Stromal cell of bone marrow (primary cell): ENCODE measurements around the gene LOXL1.

Experiments
- DNase-seq: peaks from one replicate; pipeline ENCODE4 v3.0.0-alpha.2; 2012; ENCODE audit warnings: low read depth

LOXL1 gene

DNA sequence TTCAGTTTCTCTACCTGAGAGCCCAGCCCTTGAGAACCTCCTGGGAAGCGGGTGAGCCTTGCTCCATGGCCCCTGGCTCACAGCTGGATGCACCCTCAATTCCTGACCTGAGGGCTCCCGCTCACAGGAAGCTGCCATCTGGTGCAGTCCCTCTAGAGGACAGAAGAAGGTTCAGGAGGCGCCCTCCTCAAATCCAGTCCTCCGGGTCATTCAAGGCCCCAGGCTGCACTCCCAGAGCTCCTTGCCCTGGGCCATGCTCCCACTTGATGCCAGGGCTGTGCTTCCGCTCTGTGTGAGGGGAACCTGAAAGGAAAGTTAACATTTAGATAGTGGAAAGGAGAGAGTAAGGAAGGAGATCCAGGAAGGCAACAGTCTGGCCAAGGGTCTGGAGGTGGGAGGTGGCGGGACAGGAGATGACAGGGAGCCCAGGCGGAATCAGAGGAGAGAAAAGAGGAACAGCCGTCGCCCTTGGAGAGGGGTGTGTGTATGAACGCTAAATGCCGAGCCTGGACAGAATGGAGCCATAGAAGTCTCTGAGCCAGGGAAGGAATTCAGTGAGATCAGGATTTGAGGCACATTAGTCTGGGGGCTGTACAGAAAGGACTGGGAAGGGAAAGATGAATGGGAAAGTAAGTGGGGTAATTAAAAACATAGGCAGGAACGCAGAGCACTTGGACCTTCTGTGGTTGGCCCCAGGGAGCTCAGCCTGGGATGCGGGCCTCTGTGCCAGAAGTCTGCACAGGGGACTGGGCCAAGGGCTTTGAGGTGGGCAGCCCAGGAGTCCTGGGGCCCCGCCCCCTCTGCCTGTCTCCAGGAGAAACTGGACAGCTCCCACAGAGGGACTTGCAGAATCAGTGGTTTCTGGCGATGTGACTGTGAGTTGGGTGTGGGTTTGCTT lies 26.8 kb upstream of the LOXL1 start:
- no peak for DNase-seq

DNA sequence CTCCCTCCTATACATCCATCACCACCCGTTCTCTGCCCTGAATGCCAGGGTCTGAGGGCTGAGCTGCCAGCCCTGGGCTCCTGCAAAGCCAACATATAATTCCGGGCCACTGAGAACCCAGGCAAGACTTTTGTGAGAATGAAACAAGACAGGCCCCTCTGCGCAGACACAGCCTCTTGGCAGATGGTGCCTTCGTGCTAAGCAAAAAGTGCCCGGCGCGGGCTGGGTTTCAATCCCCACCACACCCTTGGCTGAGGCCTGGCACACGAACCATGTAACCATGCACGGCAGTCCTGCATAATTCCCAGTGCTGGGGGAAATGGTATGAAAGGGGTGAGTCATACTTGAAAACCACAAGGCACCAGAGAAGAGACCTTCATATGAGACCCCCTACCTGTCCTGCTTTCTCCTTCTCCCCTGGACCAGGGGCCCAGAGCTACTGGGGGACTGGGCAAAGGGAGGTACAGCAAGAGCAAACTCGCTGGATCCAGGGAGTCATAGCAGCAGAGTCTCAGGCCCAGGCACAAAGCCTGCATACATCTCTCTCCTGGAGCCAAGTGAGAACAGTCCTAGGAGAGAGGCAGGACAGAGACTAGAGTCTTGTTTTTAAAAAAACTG lies 26.1 kb upstream of the LOXL1 start:
- DNase-seq, result no peak

DNA sequence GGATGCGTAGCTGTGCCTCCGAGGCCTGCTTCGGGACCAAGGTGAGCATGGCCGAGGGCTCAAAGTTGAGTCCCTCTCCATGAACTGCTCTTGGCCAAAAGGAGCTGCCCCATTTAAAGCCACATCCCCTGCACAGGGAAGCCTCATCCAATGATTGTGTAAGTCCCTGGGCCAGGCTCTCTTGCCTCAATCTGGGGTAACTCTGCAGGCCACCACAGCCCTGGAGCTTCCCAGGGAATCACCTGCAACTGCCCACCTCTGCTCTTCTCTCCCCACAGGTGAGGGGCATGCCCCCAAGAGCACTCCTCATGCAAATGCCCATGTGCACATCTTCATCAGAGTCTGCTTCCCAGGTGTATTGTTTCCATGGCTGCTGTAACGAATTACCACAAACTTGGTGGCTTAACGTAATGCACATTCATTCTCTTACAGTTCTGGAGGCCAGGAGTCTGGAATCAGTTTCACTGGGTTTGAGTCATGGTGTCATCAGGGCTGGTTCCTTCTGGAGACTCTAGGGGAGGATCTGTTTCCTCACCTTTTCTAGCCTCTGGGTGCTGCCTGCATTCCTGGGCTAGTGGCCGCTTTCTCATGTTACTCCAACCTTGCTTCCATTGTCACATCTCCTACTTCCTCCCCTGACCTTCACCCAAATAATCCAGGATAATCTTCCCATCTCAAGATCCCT lies 25.0 kb upstream of the LOXL1 start:
- DNase-seq, result no peak

DNA sequence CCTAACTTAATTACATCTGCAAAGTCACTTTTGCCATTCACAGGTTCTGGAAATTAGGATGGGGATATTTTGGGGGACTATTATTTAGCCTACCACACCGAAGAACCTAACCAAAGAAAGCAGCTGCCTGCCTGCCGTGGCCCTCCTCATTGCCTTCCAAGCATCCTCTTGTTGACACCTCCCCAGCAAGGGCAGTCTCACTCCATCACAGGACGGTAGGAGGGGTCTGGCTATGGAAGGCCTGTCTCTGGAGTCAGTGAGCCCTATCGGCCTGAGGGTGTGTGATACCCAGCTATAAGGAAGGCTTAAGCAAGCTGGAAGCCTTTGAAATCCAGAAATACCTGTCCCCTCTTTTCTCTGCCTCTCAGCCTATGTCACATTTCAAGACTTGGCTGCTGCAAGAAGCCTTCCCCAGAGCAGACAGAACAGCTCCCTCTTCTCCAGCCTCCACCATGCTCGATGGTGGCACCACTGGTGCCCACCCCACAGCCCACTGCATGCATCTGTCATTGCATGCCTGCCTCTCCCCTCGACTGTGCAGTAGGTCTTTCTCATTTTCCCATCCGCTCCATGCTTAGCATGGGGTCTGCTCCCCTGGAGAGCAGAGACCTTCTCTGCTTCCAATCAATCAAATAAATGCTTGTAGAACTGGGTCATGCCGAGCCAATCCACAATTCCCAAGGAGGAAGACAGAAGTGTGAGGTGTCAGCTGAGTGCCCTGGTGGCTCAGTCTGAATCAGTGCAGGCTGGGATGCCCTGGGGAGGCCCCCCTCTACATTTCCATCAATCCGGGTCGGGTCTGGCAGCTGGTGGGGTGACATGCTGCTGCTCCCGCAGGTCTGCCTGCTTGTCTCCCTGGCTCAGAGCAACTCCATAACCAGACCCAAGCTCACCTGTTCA lies 23.9 kb upstream of the LOXL1 start:
- DNase-seq, result no peak

DNA sequence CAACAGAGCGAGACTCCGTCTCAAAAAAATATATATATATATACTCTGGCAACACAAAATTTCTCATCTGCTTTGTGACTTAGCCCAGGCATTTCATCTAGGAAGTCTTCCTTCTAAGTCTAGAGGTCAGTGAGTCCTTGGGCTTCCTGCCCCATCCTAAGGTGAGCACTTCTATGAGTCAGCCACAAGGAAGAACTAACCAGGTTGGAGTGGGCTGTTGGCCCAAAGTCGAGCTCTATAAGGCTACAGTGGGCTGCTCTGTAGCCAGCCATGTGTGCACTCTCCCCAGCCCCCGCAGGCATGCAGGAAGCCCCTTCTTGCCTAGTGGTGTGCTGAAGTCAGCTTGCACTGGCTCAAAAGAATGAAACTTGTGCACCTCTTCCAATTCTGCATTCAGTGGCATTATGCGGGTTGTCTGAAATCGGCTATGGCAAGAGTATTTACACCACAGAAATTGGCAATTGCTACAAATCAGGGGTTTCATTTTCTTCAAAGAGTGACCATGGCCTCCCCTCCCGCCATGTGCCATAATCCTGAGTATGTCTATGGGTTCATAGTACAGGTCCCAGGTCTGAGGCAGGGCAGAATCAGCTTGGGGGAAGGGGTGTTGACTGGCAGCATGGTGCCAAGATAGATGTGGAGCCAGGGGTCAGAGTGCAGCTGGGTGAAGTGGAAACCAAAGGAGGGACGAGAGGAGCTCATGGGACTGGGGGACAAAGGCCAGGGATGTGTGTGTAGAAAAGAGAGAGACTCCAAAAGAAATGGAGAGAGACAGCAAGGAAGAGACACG lies 22.0 kb upstream of the LOXL1 start:
- DNase-seq, result no peak

DNA sequence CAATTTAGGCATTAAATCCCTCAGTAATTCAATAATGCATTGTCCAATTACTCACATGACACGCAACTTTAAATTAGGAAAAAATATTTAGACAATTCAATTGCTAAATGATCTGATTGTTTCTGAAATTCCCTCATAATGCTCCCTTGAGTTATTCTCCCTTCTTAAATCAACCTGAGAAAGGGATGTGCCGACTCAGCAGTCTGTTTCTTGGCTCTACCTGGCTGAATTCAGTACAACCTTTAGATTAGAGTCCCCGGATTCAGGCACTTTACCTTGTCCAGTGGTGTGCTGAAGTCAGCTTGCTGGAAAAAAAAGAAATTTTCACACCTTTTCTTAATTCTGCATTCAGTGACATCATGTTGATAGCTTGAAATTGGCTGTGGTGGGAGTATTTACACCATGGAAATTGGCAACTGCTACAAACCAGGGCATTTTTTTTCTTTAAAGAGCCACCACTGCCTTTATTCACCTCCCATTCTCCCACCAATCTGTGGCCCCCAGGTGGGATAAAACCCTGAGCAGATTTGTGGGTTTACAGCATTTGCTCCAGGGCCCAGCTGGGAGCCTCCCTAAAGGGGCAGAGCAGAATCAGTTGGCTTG lies 20.9 kb upstream of the LOXL1 start:
- no peak for DNase-seq

DNA sequence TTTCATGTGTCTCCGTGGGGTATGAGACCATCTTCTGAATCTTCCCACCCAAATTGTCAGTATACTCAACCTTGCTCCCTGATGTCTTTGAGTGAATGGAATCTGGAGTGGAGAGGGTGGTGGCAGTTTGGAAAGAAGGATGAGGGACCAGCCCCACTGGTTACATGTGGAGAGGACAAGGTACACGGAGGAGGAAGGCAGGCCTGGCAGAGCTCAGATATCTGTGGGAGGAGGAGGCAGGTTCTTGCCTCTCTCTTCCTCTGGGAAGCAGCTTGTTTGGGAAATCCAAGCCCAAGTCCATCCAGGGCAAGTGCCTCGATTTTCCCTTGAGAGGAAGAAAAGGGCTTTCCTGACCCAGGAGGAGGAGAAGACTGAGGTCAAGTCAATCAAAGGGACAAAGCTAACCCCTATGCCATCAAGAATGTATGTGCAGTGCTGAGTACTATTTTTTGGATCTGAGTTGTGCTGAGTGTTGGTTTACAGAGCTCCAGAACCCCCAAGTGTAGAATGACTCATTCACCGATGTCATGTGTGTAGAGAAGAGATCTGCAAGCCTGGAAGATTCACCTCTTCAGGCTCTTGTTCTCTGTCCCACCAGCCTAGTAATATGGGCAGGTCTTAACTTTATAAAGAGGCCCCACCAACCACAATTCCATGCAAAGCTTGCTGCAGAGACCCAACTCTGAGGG lies 19.8 kb upstream of the LOXL1 start:
- DNase-seq, result no peak

DNA sequence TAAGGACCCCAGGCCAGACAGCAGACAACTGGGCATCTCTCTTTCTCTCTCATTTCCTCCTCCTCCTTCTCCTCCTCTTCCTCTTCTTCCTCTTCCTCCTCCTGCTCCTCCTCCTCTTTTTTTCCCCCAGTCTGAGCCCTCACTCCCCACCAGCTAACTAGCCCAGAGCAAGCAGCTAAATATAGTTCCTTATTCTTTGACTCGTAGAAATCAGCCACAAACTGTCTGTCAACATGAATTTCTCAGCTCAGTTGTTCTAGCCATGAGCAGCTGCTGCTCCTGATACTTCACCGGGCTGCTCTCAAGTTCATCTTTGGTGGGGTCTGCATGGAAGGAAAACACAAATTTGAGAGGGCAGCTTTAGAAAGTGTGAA lies 19.2 kb upstream of the LOXL1 start:
- DNase-seq, result no peak

DNA sequence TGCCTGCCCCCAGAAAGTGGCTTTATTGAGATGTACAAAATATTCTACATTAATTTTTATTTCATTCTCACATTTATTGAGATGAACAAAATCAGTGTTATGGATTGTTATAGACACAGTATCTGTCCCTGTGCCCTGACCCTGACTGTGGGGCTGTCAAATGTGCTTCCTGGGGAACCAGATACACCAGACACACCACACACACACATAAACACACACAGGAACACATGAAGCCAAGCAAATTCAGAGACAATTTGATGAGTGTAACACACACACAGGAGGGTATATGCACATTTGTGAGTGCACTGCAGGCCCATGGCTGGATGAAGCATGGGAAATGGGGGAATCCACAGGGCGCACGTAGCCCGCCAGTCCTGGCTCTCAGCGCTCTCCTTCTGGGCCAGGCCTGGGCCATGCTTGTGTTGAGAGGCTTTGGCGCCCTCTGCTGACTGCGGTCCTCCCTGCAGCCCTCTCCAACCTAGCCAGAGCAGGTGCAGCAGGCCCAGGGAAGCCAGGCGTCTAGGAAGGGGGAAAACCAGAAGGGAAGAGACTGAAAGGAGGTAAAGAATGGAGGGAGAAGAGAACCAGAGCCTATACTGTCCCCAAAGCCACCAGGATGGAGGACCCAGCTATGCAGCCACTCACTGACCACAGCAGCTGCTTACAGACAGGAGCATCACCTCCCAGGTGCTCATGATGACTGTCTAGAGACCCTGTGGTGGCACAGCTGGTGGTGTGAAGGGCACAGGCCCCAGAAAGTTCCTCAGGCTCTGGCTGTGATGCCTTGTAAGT lies 18.0 kb upstream of the LOXL1 start:
- no peak for DNase-seq

DNA sequence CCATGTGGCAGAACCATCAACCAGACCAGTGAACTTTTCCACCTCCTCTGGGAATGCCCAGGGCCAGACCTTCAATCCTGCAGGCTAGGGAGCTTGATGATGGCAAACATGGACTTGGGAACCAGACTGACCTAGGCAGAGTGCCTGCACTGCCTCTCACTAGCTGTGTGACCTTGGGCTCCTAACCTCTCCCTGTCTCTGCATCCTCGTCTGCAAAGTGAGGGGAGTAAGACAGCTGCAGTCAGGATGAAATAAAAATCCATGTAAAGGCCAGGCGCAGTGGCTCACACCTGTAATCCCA lies 17.5 kb upstream of the LOXL1 start:
- DNase-seq, result no peak

DNA sequence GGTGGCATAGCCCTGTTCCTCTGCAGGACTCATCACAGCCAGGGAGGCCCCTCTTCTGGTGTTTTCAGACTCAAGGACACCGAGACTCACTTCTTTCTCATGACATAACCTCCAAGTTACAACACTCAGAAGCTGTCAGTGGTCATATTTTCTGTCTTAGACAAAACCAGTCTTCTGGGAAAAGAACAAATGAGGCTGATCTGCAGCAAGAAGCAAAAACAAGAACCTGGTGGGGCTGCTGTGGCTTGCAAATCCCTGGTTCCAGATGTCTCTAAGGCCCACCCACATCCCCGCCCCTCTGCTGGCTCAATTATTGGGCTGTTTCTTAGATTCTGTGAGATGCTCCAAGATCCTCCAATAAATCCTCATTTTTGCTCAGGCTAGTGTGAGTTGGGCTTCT lies 16.6 kb upstream of the LOXL1 start:
- no peak for DNase-seq

DNA sequence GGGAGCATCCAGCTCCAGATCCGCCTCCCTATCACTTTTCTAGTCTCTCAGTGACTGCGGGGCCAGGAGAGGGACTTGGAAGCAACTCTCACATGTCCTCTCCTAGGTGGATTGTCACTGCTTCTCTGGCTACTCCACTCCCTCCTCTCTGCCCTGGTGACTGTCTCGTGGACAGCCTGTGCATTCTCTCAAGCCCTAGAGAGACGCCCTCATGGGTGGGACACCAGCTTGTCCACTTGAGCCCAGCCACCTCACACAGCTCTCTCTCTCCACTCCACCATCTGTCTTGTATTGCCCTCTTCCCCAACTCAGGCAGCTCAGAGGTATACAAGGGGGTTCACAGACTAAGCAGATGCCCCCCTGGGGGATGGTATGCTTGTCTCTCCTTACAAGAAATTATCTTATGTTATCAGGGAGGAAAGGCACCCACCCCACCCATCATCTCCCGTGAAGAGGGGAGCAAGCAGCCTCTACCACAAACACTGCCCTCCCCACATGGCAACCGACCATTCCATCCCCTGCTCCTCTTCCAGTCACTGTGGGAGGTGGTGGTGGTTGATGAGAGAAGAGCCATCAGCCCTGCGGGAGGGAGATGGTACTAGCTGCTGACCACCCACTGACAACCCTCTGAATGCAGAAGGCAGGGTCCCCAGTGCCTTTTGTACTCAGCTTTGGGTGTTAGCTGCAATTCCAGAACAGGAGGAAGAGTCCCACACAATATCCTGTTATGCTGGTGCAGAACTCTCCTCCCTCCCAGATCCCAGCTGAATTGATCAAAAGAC lies 15.5 kb upstream of the LOXL1 start:
- DNase-seq, result no peak

DNA sequence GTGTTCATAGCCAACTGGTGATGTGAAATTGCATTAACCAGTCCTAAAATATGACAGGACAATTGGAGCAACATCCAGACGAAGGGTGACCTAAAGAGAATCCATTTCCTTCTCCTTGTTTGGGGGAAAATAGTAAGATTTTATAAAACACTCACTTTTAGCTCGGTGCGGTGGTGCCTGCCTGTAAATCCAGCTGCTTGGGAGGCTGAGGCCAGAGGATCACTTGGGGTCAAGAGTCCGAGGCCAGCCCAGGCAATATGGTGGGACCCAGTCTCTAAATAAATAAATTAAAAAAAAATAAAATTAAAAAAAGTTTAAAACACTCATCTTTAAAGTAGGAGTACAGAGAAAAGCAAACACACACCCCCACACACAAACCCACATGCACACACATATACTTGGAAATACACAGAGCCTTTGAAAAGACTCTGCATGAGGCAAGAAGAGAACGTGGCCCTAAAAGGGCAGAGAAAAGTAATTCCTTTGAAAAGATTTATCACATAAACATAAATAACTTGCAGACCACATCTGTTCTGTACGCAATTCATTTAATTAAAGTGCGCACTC lies 14.1 kb upstream of the LOXL1 start:
- no peak for DNase-seq

DNA sequence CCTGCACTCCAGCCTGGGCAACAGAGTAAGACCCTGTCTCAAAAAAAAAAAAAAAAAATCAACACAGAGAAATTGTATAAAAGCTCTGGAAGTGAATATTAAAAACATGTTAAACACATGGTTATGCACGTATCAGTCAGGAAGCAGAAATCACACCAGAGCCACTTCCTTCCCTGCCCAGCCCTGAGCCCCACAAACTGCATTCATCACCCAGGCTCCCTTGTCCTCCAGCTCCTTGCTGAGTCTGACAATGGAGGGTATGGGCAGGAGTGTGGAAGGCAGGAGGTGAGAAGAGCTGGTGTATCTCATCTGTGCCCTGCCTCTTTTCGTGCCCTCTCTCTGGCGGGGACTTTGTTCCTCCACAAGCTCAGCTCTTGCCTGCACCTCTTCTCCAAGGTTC lies 12.1 kb upstream of the LOXL1 start:
- DNase-seq, result no peak

DNA sequence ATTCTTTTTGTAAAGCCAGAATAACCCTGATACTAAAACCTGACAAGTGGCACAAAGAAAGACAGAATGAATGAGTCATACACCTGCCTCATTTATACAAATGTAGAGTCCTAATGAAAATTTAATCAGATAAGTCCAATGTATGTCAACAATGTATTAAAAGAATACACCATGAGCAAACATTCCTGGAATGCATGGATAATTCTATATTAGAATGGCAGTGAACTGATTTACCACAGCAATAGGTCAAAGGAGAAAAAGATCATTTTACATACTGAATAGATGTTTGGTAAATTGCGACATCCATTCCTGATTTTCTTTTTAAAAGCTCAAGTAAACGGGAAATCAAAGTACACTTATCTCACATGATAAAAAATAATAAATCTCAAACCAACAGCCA lies 11.2 kb upstream of the LOXL1 start:
- no peak for DNase-seq

DNA sequence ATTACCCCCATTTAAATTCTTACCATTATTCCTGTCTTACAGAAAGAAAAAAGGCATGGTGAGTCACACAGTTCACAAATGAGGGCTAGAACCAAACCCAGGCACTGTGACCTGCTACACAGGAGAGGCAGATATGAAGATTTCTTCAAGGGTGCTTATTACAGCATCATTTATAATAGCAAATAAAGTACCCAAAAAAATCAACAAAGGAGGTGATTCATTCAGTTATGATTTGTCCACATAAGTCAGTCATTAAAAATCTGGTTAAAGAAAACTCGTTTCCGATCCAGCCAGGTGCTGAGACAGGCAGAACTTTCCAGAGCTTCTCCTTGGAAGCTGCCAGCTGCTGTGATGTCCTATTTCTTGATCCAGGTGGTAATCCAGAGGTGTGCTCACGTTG lies 7.5 kb upstream of the LOXL1 start:
- DNase-seq, result no peak

DNA sequence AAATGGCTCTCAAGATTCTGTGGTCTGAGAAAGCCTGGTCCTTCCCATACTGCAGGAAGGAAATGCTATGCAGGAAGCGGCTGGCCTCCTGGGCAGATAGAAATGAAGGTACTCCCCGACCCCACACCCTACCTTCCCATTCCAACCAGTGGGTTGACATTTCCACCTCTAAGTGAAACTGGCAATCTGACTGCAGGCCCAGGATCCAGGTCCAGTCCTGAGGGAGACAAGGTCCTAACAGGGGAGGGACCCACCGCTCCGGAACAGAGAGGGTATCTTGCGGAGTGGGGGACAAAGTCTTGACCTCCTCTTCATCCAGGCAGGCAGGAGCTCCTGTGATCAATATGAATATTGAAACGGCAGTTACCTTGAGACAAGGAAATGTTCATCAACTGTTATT lies 6.6 kb upstream of the LOXL1 start:
- no peak for DNase-seq

DNA sequence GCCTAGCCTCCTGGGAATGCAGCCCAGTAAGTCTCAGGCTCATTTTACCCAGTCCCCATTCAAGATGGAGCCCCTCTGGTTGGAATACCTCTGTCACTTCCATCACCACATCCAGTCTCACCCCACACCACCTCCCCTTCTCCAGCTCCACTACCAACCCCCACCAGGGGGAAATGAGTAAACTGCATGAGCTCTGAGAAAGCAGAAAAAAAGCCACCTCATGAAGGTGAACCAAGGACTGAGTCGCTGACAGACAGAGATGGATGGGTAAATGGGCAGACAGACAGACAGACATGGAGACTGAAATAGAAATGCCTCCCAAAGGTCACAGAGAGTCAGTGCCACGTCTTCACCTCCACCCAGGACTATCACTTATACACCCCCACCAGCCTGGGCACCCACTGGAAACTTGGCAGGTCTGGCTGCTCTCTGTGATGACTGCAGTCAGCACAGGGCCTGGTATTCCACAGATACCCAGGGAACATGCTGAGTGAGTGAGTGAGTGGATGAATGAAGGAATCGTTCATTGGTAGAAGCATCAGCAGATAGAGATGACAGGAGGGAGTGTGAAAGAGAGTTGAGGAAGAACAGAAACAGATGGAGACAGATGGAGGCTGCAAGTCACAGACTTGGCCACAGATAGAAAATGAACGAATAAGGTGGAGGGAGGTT lies 4.9 kb upstream of the LOXL1 start:
- no peak for DNase-seq
